Breast epithelium (tissue), 4 donors: ENCODE data around the gene PNMA6A. TPM values are rescaled to one million over a fixed set of nuclear protein-coding genes. Genes with fewer than 3 reads are reported as not detected.

Experiments
- DNase-seq, 2 donors: peaks; one replicate each; pipeline ENCODE4 v3.0.0-alpha.2; 2019; ENCODE audit warnings: low spot score in 2 of 2
- H3K27ac ChIP-seq, 2 donors: fragments of 200-600 bp; sonication (generic) in 1 of 2; one replicate each; pipeline ENCODE4 v1.5.1; 2016 to 2019; ENCODE audit warnings: mild to moderate bottlenecking in 1 of 2
- H3K27me3 ChIP-seq, 2 donors: fragments of 200-600 bp; sonication (generic) in 1 of 2; one replicate each; pipeline versions ENCODE4 v1.5.1 to v1.6.0; 2017 to 2019; ENCODE audit warnings: control low read depth in 1 of 2, mild to moderate bottlenecking in 1 of 2
- H3K36me3 ChIP-seq: fragments of 200-600 bp; one replicate; pipeline ENCODE4 v1.5.1; 2019
- H3K4me1 ChIP-seq, 2 donors: fragments of 200-600 bp; sonication (generic); one replicate each; pipeline ENCODE4 v1.5.1; 2016 to 2019; ENCODE audit warnings: control low read depth in 1 of 2
- H3K4me3 ChIP-seq, 3 donors: fragments of 200-600 bp; sonication (generic); 1 replicate in 2 of 3; 2 replicates in 1 of 3; pipeline ENCODE4 v1.5.1; 2016 to 2019; ENCODE audit warnings: mild to moderate bottlenecking in 3 of 3, moderate library complexity in 2 of 3
- H3K9me3 ChIP-seq, 2 donors: fragments of 200-600 bp; sonication (generic) in 1 of 2; one replicate each; pipeline ENCODE4 v1.5.1; 2016 to 2019; ENCODE audit warnings: control low read depth in 1 of 2
- CTCF ChIP-seq, 3 donors: fragments of 450-650 bp; IDR thresholded peaks; one replicate each; pipeline ENCODE4 v1.5.1; 2016 to 2017; ENCODE audit warnings: antibody characterized with exemption in 3 of 3, mild to moderate bottlenecking in 3 of 3, moderate library complexity in 3 of 3
- POLR2A ChIP-seq: fragments of 450-650 bp; IDR thresholded peaks from one replicate; pipeline ENCODE4 v1.6.1; 2016; ENCODE audit warnings: antibody characterized with exemption, mild to moderate bottlenecking, moderate library complexity
- POLR2AphosphoS5 ChIP-seq, 3 donors: sonication (generic); formaldehyde crosslinking; IDR thresholded peaks; one replicate each; pipeline ENCODE4 v1.6.1; 2017; ENCODE audit warnings: antibody characterized with exemption in 3 of 3
- intact Hi-C: fragments of 100-400 bp; cut with DNase I; formaldehyde crosslinking; loops from one replicate; pipeline ENCODE4 v1.15.1; 2023; ENCODE audit warnings: low total_unique reads
- total RNA-seq, 3 donors: library from RNA; depleted of rRNA; stranded (reverse); fragments of >200 nt; gene quantifications; one replicate each; pipeline ENCODE4 v1.1.0, GENCODE V29; 2016

PNMA6A gene
- total RNA-seq, 3 donors from 2014 or later: 0.33 to 1.8 (median 0.73) TPM

- H3K27ac ChIP-seq: no peak overlapping the region
- intact Hi-C loops: no loop called here
- no peaks in the 10 kb centered on the region for H3K36me3 ChIP-seq
- no peaks in the 10 kb centered on the region for H3K9me3 ChIP-seq
- no peak for TF ChIP-seq POLR2AphosphoS5 (IDR thresholded peaks at IDR 0.05)
- TF ChIP-seq POLR2A: no peak
- TF ChIP-seq CTCF (IDR thresholded peaks at IDR 0.05): no peak
- H3K4me1 ChIP-seq: no peaks in the 10 kb centered on the region
- H3K27me3 ChIP-seq: peaks cover 0 to 78% of the 10 kb centered on the region in 2 donors
- no peak for DNase-seq
- no peak overlapping the region for H3K4me3 ChIP-seq
These were observed 15.0 kb upstream of the PNMA6A start for GRCh38 chrX:153057281-153057680.

- no peak overlapping the region for H3K4me3 ChIP-seq
- DNase-seq: no peak
- H3K9me3 ChIP-seq: no peaks in the 10 kb centered on the region
- intact Hi-C loops: no loop called here
- TF ChIP-seq POLR2AphosphoS5 (IDR thresholded peaks at IDR 0.05): no peak
- no peak for TF ChIP-seq CTCF (IDR thresholded peaks at IDR 0.05)
- TF ChIP-seq POLR2A: no peak
- H3K36me3 ChIP-seq: no peaks in the 10 kb centered on the region
- peaks cover 0 to 89% of the 10 kb centered on the region in 2 donors for H3K27me3 ChIP-seq
- H3K27ac ChIP-seq: no peak overlapping the region
- H3K4me1 ChIP-seq: no peaks in the 10 kb centered on the region
These were observed 12.8 kb upstream of the PNMA6A start for GRCh38 chrX:153059191-153060094.

- H3K27ac ChIP-seq: no peak overlapping the region
- H3K27me3 ChIP-seq: peaks cover 0 to 86% of the 10 kb centered on the region in 2 donors
- intact Hi-C loops: no loop called here
- TF ChIP-seq POLR2AphosphoS5 (IDR thresholded peaks at IDR 0.05) (no peak), CTCF (IDR thresholded peaks at IDR 0.05) (no peak), POLR2A (no peak)
- DNase-seq: no peak
- no peak overlapping the region for H3K4me3 ChIP-seq
- H3K9me3 ChIP-seq: no peaks in the 10 kb centered on the region
- no peaks in the 10 kb centered on the region for H3K4me1 ChIP-seq
- no peaks in the 10 kb centered on the region for H3K36me3 ChIP-seq
These were observed 12.2 kb upstream of the PNMA6A start for GRCh38 chrX:153060095-153060445.

DNA sequence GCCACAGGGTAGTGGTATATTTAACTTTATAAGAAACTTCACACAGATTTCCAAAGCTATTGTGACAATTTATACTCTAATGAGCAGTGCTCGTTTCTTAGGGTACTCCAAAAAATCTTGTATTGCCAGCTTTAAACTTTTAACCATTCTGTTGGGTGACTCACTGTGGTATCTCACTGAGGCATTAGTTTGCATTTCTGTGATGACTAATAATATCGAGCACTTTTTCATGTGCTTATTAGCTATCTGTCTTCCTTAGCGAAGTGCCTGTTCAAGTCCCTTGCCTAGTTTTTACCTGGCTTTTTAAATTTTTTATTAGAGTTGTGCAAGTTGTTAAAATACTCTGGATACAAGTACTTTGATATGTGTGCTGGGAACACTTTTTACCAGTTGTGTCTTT, 10.5 kb upstream of the PNMA6A start:
- no peak overlapping the region for H3K27ac ChIP-seq
- TF ChIP-seq POLR2AphosphoS5 (IDR thresholded peaks at IDR 0.05) (no peak), POLR2A (no peak), CTCF (IDR thresholded peaks at IDR 0.05) (no peak)
- H3K4me3 ChIP-seq: no peak overlapping the region
- H3K36me3 ChIP-seq: no peaks in the 10 kb centered on the region
- no peaks in the 10 kb centered on the region for H3K9me3 ChIP-seq
- DNase-seq: no peak
- H3K27me3 ChIP-seq: peaks cover 0 to 78% of the 10 kb centered on the region in 2 donors
- intact Hi-C loops: no loop called here
- H3K4me1 ChIP-seq: no peaks in the 10 kb centered on the region

DNA sequence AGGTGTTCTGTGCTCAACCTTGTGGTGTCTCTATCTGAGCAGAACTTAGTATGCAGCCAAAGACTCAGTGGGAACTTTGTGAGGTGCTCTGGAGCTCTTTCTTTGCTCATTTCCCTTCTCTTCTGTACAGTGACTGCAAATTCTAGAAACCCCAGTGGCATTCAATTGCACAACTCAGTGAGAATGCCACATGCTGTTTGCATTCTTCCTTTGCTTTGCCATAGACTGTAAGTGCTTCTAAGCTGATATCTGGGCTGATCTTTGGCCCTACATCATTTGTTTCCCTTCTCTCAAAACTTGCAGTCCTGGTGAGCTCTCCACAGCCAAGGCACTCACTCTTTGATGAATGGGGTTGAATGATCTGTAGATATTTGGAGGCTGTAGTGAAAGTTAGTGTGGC, 8.9 kb upstream of the PNMA6A start:
- Histone ChIP-seq H3K9me3 (no peaks in the 10 kb centered on the region), H3K4me1 (no peaks in the 10 kb centered on the region), H3K36me3 (no peaks in the 10 kb centered on the region), H3K4me3 (no peak overlapping the region), H3K27ac (no peak overlapping the region), H3K27me3 (peaks cover 0 to 63% of the 10 kb centered on the region in 2 donors)
- DNase-seq: no peak
- TF ChIP-seq CTCF (IDR thresholded peaks at IDR 0.05) (no peak), POLR2A (no peak), POLR2AphosphoS5 (IDR thresholded peaks at IDR 0.05) (no peak)
- intact Hi-C loops: no loop called here
